ENCODE results near the gene TAB2.

- TF ChIP-seq GATA2 (IDR thresholded peaks at IDR 0.05; ENCODE audit: low read depth, low read length): no peak
- TF ChIP-seq GATA3 (IDR thresholded peaks at IDR 0.05; ENCODE audit: low read depth, low read length): no peak
Measured at GRCh38 chr6:149362289-149362688, 44.8 kb downstream of the TAB2 start.

Data from SH-SY5Y (cell line).